GM21529 (cell line): ENCODE data around the gene BCAS2.
A peak's percentile ranks its signal among the peaks of the same experiment; 100 is the strongest.
"Not testable (repeated sequence)": the region's sequence is repeated elsewhere in the genome, so short reads cannot be mapped to it uniquely, and the experiment has no call there.

Experiments
- ATAC-seq: cut with Tn5 transposase; IDR thresholded peaks from one replicate; pipeline ENCODE4 v1.9.1; 2021; ENCODE audit not compliant: unreplicated experiment

Gene BCAS2

GRCh38 chr1:114581335-114582287 lies at the start of gene BCAS2:
Gene BCAS2 (minus strand): TSS chr1:114581615. CDS start chr1:114581591, 24 bp downstream.
- peak; percentile 99 for ATAC-seq

DNA sequence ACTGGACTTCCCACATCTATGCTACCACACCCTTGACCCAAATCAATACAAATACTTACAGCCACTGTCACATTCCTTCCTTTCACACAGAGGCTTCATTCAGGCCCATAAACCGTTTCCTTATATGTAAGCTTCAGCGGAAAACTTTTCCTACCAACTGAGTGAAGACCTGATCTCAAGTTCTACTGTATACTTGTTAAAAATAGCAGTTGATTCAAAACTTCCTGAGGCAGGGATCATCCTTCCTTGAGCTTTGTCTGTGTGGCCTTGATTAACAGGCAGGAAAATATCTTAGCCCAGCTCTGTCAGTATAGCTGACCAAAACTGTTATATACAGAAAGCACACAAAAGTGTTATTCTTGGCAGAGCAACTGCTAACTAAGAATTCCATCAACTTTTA lies 45.7 kb upstream of the BCAS2 start:
- no peak for ATAC-seq

- no peak for ATAC-seq
Measured at GRCh38 chr1:114623364-114623763, 41.9 kb upstream of the BCAS2 start.

GRCh38 chr1:114620419-114620818 lies 39.0 kb upstream of the BCAS2 start:
- no peak for ATAC-seq

- ATAC-seq, result no peak
Measured at GRCh38 chr1:114618606-114619005, 37.2 kb upstream of the BCAS2 start.

DNA sequence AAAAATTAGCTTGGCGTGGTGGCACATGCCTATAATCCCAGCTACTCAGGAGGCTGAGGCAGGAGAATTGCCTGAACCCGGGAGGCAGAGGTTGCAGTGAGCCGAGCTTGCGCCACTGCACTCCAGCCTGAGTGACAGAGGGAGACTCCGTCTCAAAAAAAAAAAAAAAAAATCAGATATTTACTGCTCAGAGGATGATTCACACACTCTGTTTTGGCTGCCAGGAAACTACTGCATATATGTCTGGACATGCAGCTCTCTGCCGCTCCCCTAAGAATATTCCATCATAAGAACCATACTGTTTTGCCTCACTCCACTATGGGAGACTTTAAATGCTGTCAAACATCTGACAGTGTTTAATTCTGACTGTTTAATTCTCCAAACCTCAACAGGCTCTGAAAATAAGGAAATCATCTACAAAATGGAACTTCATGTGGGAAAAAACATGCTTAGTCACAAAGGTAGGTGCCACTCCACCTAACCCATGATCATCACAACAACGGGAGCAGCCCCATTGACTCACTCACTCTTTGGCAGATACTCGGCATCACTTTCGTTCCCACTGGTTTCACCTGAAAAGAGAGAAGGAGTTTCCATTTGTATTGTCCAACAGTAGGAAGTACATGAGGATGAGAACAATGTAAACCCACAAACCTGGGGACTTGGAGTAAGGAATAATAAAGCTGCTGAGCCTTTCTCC lies 29.3 kb upstream of the BCAS2 start:
- no peak for ATAC-seq

DNA sequence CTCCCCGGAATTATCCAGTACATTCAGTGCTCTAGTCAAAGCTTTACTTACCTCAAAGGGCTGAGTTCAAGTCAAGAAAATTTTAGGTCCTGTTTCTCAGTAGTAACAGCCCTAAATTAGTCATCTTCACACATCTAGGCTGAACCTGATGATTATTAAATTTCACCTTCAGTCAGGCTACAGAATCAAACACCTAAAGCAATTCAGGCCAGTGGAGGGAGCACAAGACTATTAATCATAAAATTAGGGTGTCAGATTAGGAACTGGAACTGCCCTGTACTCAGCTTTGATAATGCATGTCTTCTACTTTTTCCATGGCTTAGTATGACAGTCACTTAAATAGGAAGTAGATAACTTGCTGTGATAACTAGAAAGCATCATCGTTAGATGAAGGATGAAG lies 28.4 kb upstream of the BCAS2 start:
- no peak for ATAC-seq

- ATAC-seq, result no peak
Measured at GRCh38 chr1:114609026-114609425, 27.6 kb upstream of the BCAS2 start.

- ATAC-seq, result no peak
Measured at GRCh38 chr1:114607223-114607622, 25.8 kb upstream of the BCAS2 start.

DNA sequence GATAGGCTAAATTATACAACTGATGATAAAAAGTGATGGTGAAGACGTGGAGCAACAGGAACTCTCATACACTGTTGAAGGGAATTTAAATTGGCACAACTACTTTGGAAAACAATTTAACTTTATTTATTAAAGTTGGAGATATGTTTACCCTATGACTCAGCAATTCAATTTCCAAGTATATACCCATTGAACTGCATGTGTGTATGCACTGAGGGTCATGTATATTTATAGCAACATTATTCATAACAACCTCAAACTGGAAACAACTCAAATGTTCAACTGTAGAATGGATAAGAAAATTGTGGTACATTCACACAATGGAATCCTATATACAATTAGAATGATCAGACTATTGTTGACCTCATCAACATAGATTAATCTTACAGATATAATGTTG lies 16.5 kb upstream of the BCAS2 start:
- ATAC-seq, result no peak

- ATAC-seq, result no peak
Measured at GRCh38 chr1:114595602-114596001, 14.2 kb upstream of the BCAS2 start.

DNA sequence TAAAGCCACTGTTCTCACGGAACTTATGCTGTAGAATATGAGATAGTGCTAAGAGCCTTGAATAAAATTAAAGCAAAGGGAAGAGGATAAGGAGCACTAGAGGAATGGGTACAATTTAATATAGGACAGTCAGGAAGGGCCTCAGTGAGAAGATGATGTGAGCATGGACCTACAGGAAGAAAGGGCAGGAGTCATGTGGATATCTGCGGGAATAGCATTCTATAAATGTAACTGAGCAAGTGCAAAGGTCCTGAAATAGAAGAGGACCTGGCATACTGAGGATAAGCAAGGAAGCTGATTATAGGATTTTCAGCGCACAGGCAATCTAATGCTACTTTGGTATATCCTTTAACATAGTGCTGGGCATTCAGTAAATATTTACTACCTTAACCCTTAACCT lies 12.6 kb upstream of the BCAS2 start:
- ATAC-seq, result no peak

- no peak for ATAC-seq
Measured at GRCh38 chr1:114589122-114589521, 7.7 kb upstream of the BCAS2 start.

GRCh38 chr1:114588196-114588689 lies 6.8 kb upstream of the BCAS2 start:
- no peak for ATAC-seq

DNA sequence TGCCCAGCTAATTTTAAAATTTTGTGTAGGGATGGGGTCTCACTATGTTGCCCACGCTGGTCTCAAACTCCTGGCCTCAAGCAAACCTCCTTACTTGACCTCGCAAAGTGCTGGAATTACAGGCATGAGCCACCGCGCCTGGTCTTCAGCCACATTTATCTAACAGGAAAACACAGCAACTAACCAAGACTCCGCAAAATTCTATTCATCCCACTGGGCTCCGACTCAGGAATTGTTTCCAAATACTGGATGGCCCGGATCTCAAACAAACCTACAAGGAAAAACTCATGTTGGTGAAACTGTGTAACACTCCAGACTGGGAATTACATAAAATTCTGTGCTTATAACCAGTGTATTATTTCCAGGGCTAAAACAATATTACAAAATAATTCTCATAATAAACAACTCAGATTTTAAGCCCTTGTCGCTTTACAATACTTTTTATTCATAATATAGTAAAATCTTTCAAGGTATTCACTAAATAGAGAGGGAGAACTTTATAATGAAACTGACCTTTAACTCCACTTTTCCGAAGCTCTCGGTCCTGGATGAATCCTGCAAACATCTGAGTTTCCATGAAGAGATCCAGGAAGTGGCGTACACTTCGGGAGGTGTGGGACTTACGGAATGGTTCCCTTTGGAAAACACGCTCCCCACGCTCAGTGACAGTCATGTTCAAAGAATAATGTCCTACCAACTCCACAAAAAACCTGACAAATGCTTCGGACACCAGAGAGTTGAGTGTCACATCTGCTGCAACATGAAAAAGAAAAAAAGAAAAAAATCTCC lies 6.0 kb upstream of the BCAS2 start:
- ATAC-seq, result no peak

DNA sequence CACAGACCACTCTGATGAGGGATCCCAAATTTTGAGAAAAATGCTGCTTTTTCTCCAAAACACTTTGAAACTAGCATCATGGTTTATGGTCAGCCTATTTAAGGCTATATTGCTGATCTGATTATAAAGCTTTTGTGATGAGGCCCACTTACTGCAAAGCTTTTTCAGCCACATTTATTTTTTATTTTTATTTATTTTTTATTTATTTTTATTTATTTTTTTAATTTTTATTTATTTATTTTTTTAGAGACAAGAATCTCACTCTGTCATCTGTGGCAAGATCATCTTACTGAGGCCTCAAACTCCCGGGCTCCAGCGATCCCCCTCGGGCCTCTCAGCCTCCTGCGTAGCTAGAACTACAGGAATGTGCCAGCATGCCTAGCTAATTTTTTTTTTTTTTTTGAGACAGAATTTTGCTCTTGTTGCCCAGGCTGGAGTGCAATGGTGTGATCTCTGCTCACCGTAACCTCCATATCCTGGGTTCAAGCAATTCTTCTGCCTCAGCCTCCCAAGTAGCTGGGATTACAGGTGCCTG lies 5.2 kb upstream of the BCAS2 start:
- ATAC-seq, result no peak

DNA sequence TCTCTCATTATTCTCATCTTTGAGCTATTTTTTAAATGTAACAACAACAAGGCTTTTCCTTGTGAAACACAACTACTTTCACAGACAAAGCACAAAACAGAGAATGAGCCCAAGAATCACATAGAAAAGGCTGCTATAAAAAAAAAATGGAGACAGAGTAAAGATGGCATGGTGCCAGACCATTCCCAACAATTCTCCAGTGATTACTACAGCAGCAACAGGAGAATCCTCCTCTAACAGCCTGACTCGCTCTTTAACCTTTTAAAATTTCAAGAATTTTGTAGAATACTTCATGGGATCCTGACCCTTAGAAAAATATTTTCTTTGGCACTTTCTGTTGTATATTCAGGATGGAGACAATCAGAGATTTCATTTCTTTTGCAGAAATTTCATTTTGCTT lies 3.8 kb upstream of the BCAS2 start:
- no peak for ATAC-seq

DNA sequence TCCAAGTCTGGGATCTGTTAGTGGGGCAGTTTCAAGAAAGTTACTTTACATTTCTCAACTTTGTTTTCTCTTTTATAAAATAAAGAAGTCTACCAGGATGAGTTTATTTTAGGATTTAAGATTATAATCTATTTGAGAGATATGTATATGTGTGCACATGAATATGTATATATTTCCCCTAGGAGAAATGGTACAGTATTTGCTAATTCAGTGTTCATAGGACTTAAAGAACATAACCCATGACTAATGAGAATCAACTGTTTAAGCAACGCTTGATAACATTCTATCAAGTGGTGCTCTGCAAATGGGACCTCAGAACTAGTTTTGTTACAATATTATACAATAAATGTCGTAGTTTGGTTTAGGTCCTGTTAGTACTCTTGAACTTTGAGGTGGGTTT lies 7.0 kb downstream of the BCAS2 start:
- no peak for ATAC-seq

- no peak for ATAC-seq
Measured at GRCh38 chr1:114564141-114564540, 17.3 kb downstream of the BCAS2 start.

DNA sequence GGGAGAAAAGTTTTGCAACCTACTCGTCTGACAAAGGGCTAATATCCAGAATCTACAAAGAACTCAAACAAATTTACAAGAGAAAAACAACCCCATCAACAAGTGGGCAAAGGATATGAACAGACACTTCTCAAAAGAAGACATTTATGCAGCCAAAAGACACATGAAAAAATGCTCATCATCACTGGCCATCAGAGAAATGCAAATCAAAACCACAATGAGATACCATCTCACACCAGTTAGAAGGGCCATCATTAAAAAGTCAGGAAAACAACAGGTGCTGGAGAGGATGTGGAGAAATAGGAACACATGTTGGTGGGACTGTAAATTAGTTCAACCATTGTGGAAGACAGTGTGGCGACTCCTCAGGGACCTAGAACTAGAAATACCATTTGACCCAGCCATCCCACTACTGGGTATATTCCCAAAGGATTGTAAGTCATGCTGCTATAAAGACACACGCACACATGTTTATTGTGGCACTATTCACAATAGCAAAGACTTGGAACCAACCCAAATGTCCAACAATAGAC lies 18.4 kb downstream of the BCAS2 start:
- ATAC-seq, result not testable (repeated sequence)

DNA sequence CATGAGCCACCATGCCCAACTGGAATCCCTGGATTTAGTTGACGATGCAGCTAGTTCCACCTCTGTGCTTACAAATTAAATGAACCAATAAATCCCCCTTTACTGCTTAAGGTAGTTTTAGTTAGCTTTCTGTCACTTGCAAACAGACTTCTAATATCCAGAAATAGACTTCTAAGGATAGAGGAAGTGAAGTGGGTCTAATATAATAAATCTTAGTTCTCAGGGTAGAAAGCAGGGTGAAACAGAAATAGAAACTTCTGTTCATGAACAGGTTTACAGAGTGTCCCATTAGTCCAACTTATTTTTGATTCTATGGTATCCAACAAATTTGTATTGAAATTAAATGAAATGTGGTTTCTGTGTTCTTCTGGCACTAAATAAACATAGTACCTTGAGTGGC lies 20.1 kb downstream of the BCAS2 start:
- ATAC-seq, result peak; percentile 52
